ENCODE data around the gene PTPN13. TPM values are rescaled to one million over a fixed set of nuclear protein-coding genes. Genes with fewer than 3 reads are reported as not detected.

Gene PTPN13
- total RNA-seq, 1 experiment from 2014 or later, result 107 TPM

DNA sequence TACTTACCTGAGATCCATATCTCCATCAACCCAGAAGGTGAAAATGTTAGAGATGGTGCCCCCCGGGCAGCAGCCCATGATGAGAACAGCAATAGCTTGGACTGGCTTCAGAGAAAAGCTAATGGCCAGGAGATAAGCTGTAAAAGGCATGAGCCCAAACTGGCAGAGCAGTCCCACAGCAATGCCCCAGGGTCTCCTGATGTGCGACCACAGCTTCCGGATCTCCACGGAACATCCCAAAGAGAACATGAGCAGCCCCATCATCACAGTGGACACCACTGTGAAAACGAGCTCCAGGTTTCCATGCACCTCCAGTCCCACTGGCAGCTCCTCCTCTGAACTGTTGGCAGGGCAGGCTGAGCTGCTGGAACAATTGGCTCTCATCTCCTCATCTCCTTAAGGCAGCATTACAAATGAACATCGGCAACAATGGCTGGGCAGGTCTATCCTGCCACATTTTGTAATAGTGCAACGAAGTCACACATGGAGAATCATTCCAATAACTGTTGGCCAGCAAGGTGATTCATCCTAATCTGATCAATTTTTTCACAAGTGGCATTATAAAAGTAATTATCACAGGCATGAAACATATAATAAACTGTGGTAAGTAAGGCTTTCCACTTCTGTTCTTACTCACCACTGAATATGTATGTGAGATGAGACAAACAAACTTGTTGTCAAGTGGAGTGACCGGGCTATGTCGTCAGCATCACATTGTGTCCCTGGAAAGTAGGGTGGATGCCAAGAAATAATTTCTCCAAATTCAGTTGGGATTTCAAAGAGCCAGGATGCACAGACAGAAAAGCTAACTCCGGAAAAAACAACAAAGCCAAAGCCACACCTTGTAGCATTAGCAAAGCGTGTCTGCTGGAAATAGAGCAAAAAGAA is 254.9 kb downstream of the PTPN13 start, which contains the start of gene SLC10A6:
TSS of gene SLC10A6 (minus strand) at position 653 of the 888 bp plus-strand sequence. CDS start at position 384, 269 bp downstream.
- ChIA-PET CTCF (no interaction called here), POLR2A (ENCODE audit: low non-redundant PET) (no interaction called here)
- no TSS peak for BruUV-seq (replicated peaks)
- DNase-seq (ENCODE audit: low spot score), result no peak
- no peak for TF ChIP-seq EZH2 (IDR thresholded peaks at IDR 0.05; ENCODE audit: borderline replicate concordance, low read depth, low read length, poor library complexity, severe bottlenecking)
- TF ChIP-seq, protein P1, sequence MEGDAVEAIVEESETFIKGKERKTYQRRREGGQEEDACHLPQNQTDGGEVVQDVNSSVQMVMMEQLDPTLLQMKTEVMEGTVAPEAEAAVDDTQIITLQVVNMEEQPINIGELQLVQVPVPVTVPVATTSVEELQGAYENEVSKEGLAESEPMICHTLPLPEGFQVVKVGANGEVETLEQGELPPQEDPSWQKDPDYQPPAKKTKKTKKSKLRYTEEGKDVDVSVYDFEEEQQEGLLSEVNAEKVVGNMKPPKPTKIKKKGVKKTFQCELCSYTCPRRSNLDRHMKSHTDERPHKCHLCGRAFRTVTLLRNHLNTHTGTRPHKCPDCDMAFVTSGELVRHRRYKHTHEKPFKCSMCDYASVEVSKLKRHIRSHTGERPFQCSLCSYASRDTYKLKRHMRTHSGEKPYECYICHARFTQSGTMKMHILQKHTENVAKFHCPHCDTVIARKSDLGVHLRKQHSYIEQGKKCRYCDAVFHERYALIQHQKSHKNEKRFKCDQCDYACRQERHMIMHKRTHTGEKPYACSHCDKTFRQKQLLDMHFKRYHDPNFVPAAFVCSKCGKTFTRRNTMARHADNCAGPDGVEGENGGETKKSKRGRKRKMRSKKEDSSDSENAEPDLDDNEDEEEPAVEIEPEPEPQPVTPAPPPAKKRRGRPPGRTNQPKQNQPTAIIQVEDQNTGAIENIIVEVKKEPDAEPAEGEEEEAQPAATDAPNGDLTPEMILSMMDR (conservative IDR thresholded peaks at IDR 0.05; ENCODE audit: low read depth, low read length), result no peak
- intact Hi-C loops (cut with micrococcal nuclease; ENCODE audit: unreplicated experiment), result no loop called here
- H3K27me3 ChIP-seq (replicated peaks; ENCODE audit: insufficient read depth, low read depth, low read length, poor library complexity), result no peaks in the 10 kb centered on the region
- H3K9me3 ChIP-seq (ENCODE audit: low read depth, low read length, poor library complexity, severe bottlenecking), result no peaks in the 10 kb centered on the region
- no peak within 1 kb of the TSS for H3K4me3 ChIP-seq (ENCODE audit: low read depth, low read length, poor library complexity, severe bottlenecking)
- no peak within 1 kb of the TSS for H3K27ac ChIP-seq (ENCODE audit: low read depth, low read length, poor library complexity, severe bottlenecking)
- peaks cover 9% of the 10 kb centered on the region for H3K4me1 ChIP-seq (ENCODE audit: insufficient read depth, low read length, poor library complexity, severe bottlenecking)
- no peaks in the 10 kb centered on the region for H3K36me3 ChIP-seq (ENCODE audit: insufficient read depth, low read length, poor library complexity, severe bottlenecking)

DNA sequence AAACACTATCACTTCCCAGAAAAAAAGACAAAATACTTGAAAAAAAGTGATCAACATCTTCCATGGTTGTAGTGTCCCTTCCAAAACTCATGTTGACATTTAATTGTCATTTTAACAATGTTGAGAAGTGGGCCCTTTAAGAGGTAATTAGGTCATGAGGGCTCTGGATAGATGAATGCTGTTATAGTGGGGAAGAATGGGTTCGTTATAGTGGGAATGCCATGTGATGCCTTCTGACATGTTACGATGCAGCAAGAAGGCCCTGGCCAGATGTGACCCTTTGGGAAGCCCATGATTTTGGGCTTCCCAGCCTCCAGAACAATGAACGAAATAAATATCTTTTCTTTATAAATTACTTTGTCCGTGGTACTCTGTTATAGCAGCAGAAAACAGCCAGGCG is 259.1 kb downstream of the PTPN13 start:
- TF ChIP-seq, protein P1 (conservative IDR thresholded peaks at IDR 0.05; ENCODE audit: low read depth, low read length), result no peak
- TF ChIP-seq EZH2 (IDR thresholded peaks at IDR 0.05; ENCODE audit: borderline replicate concordance, low read depth, low read length, poor library complexity, severe bottlenecking), result no peak
- no peaks in the 10 kb centered on the region for H3K9me3 ChIP-seq (ENCODE audit: low read depth, low read length, poor library complexity, severe bottlenecking)
- DNase-seq (ENCODE audit: low spot score), result no peak
- BruUV-seq (replicated peaks), result no TSS peak
- H3K27me3 ChIP-seq (replicated peaks; ENCODE audit: insufficient read depth, low read depth, low read length, poor library complexity), result no peaks in the 10 kb centered on the region
- H3K4me3 ChIP-seq (ENCODE audit: low read depth, low read length, poor library complexity, severe bottlenecking), result no peak overlapping the region
- no peaks in the 10 kb centered on the region for H3K4me1 ChIP-seq (ENCODE audit: insufficient read depth, low read length, poor library complexity, severe bottlenecking)
- CTCF ChIA-PET, result no interaction called here
- intact Hi-C loops (cut with micrococcal nuclease; ENCODE audit: unreplicated experiment), result no loop called here
- H3K27ac ChIP-seq (ENCODE audit: low read depth, low read length, poor library complexity, severe bottlenecking), result no peak overlapping the region
- POLR2A ChIA-PET (ENCODE audit: low non-redundant PET), result no interaction called here
- H3K36me3 ChIP-seq (ENCODE audit: insufficient read depth, low read length, poor library complexity, severe bottlenecking), result no peaks in the 10 kb centered on the region

DNA sequence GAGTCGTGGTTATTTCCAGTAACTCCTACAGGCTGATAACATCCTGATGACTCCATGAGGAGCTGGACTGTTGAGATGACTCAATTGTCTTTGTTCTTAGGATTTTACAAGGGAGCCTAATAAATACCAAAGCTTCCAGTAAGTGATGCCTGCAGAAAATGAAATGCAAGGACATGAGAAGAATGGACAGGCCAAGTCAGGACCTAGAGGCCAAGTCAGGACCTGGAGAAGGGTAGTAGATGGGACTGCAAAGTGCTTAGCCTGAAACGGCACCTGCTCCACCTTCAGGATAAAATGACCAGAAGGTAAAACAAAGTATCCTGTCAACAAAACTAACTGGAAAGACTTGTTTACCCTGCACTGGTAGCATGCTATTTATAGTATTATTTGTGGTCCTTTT is 261.5 kb downstream of the PTPN13 start:
- H3K4me3 ChIP-seq (ENCODE audit: low read depth, low read length, poor library complexity, severe bottlenecking), result no peak overlapping the region
- BruUV-seq (replicated peaks), result no TSS peak
- H3K27me3 ChIP-seq (replicated peaks; ENCODE audit: insufficient read depth, low read depth, low read length, poor library complexity), result no peaks in the 10 kb centered on the region
- no peaks in the 10 kb centered on the region for H3K36me3 ChIP-seq (ENCODE audit: insufficient read depth, low read length, poor library complexity, severe bottlenecking)
- TF ChIP-seq EZH2 (IDR thresholded peaks at IDR 0.05; ENCODE audit: borderline replicate concordance, low read depth, low read length, poor library complexity, severe bottlenecking), result no peak
- TF ChIP-seq, protein P1 (conservative IDR thresholded peaks at IDR 0.05; ENCODE audit: low read depth, low read length), result no peak
- no peaks in the 10 kb centered on the region for H3K9me3 ChIP-seq (ENCODE audit: low read depth, low read length, poor library complexity, severe bottlenecking)
- POLR2A ChIA-PET (ENCODE audit: low non-redundant PET), result interaction anchor here (0.6 kb wide), 1 partner anchor 303 kb away, joined by 4 read pairs; no protein-coding TSS in a partner anchor
- no peak for DNase-seq (ENCODE audit: low spot score)
- intact Hi-C loops (cut with micrococcal nuclease; ENCODE audit: unreplicated experiment), result no loop called here
- H3K4me1 ChIP-seq (ENCODE audit: insufficient read depth, low read length, poor library complexity, severe bottlenecking), result no peaks in the 10 kb centered on the region
- H3K27ac ChIP-seq (ENCODE audit: low read depth, low read length, poor library complexity, severe bottlenecking), result no peak overlapping the region
- CTCF ChIA-PET, result no interaction called here
